HG02938 (cell line): ENCODE data around the gene TAS1R3.

ENCODE experiments used
- ATAC-seq: cut with Tn5 transposase; IDR thresholded peaks from one replicate; pipeline ENCODE4 v1.9.1; 2021; ENCODE audit warnings: mild to moderate bottlenecking, moderate library complexity; ENCODE audit not compliant: unreplicated experiment

Gene TAS1R3

DNA sequence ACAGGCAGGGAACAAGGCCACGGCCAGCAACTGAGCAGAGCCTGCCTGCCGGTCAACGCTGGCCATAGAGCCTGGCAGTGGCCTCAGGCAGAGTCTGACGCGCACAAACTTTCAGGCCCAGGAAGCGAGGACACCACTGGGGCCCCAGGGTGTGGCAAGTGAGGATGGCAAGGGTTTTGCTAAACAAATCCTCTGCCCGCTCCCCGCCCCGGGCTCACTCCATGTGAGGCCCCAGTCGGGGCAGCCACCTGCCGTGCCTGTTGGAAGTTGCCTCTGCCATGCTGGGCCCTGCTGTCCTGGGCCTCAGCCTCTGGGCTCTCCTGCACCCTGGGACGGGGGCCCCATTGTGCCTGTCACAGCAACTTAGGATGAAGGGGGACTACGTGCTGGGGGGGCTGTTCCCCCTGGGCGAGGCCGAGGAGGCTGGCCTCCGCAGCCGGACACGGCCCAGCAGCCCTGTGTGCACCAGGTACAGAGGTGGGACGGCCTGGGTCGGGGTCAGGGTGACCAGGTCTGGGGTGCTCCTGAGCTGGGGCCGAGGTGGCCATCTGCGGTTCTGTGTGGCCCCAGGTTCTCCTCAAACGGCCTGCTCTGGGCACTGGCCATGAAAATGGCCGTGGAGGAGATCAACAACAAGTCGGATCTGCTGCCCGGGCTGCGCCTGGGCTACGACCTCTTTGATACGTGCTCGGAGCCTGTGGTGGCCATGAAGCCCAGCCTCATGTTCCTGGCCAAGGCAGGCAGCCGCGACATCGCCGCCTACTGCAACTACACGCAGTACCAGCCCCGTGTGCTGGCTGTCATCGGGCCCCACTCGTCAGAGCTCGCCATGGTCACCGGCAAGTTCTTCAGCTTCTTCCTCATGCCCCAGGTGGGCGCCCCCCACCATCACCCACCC is at the start of gene TAS1R3:
Gene TAS1R3 (plus strand): TSS at position 213 of the 898 bp plus-strand sequence. CDS start 66 bp downstream, at position 279.
- no peak for ATAC-seq

- no peak for ATAC-seq
These were observed 49.4 kb upstream of the TAS1R3 start for GRCh38 chr1:1281533-1282321.

- ATAC-seq: no peak
These were observed 48.1 kb upstream of the TAS1R3 start for GRCh38 chr1:1282998-1283397.

GRCh38 chr1:1283821-1284220 is 47.3 kb upstream of the TAS1R3 start:
- ATAC-seq: no peak

GRCh38 chr1:1284221-1285101 is 46.6 kb upstream of the TAS1R3 start:
- ATAC-seq: no peak

DNA sequence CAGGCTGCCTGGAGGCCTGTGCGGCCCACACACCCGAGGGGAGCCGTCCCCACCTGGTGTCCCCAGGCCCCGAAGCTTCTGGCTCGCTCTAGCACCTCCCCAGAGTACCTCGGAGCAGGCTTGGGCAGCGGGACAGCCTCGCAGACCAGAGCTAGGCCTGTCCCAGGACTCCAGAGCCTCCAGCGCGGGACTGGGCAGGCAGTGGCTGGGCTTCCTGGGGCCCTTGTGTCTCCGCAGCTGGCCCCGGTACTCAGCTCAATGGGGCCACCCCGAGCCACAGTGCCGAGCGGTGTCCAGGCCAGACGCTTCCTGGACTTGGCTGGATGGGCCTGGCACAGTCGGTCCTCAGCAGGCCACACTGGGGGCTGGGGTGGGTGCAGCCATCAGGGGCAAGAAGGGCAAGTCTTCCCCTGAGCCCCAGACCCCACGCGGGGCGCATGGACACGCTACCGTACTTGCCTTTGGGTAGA is 45.9 kb upstream of the TAS1R3 start:
- ATAC-seq: no peak

DNA sequence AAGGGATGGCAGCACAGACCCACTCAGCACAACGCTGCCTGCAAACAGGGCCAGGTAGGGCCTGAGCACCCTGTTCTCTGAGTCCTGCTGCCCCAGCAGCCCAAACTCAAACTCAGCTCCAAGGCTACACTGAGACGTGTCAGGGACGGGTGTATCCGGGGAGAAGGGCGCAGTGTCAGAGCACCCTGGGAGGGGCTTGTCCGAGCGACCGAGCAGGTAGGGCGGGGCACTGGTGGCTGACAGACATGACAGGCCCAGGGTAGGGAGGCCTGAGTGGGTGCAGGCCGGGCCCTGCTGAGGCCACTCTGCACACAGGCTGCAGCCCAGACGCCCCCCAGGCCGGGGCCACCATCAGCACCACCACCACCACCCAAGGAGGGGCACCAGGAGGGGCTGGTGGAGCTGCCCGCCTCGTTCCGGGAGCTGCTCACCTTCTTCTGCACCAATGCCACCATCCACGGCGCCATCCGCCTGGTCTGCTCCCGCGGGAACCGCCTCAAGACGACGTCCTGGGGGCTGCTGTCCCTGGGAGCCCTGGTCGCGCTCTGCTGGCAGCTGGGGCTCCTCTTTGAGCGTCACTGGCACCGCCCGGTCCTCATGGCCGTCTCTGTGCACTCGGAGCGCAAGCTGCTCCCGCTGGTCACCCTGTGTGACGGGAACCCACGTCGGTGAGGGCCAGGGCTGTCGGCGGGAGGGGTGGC is 45.3 kb upstream of the TAS1R3 start:
- no peak for ATAC-seq

DNA sequence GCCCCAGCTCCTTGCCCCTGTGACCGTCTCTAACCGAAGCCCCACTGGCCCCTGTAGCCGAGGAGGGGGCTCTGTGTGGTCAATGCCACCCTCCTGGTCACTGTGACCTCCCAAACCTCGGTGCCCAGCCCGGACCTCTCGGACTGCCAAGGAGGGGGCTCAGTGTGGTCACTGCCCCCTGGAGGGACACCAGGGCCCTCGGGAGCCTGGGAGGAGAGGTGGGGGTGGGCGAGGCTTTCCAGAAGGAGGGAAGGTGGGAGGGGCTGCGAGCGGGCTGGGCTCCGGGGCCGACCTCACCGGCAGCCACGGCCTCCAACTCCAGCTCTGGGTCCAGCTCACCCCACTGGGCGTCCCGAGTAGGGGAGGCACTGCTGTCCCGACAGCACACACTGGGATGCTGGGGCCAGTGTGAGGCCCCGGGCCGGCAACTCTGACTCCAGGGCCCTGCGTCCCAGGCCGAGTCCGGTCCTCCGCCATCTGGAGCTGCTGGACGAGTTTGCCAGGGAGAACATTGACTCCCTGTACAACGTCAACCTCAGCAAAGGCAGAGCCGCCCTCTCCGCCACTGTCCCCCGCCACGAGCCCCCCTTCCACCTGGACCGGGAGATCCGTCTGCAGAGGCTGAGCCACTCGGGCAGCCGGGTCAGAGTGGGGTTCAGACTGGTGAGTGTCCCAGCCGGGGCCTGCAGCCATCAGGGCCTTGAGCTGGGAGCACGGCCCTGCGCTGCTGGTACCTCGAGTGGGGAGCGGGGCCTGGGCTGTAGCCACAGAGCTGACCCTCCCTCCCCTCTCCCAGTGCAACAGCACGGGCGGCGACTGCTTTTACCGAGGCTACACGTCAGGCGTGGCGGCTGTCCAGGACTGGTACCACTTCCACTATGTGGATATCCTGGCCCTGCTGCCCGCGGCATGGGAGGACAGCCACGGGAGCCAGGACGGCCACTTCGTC is 44.5 kb upstream of the TAS1R3 start:
- ATAC-seq: no peak

GRCh38 chr1:1287288-1288110 is 43.6 kb upstream of the TAS1R3 start:
- no peak for ATAC-seq

GRCh38 chr1:1290238-1290731 is 40.8 kb upstream of the TAS1R3 start:
- ATAC-seq: no peak

DNA sequence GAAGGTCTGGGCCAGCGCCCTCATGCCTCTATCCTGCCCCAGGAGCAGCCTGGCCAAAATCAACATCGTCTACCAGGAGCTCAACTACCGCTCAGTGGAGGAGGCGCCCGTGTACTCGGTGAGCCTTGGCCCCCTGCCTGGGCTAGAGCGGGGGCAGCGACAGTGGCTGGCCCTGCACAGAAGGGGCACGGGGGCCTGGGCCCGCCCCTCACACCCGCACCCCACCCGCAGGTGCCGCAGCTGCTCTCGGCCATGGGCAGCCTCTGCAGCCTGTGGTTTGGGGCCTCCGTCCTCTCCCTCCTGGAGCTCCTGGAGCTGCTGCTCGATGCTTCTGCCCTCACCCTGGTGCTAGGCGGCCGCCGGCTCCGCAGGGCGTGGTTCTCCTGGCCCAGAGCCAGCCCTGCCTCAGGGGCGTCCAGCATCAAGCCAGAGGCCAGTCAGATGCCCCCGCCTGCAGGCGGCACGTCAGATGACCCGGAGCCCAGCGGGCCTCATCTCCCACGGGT is 40.0 kb upstream of the TAS1R3 start:
- no peak for ATAC-seq

DNA sequence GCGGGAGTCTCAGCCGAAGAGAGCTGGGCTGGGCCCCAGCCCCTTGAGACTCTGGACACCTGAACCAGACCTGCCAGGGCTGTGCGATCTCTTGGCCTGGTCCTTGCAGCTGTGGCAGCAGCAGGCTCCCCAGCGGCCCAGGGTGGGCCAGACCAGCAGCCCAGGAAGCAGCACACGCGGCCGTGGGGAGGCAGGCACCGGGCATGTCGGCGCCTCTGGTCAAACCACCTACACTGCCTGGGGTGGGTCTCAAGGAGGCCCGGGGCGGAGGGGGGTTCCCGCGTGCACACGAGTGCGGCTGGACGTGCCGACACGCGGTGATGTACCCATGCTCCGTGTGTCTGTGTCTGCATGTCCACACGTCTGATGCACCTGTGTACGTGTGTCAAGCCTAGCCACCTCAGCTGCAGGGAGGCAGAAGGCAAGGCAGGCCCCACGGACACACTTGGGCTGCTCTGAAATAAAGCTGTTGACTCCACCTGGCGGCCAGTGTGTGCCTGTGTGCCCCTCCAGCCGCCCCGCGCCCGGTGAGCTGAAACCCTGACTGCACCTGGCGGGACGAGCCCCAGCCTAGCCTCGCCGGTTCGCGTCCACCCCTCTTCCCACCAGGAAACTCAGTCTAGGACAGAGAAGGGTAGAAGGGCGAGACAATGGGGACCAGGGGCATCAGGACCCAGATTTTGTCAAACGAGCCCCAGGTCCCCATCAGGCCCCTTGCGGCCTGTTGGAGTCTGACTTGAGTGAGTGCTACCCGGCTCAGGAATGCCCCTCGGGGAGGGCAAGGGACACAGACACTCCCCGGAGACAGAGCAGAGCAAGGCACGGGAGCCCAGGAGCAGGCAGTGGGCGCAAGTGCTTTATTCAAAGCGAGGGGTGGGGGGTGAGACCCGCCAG is 39.3 kb upstream of the TAS1R3 start:
- ATAC-seq: no peak

DNA sequence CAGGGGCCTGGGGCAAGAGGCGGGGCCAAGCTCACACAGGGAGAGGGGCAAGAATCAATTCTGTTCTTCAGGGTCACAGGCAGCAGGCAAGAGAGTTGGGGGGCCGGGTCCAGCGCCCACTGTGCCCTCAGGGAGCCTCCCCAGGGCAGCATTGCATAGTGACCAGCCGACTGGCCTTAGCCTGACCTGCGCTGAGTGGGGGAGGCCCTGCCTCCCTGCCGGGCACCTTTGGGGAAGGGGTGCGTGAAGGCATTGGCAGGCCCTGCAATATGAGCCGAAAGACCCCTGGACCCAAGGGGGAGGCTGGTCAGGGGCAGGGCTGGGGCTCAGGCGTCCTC is 38.7 kb upstream of the TAS1R3 start:
- no peak for ATAC-seq

DNA sequence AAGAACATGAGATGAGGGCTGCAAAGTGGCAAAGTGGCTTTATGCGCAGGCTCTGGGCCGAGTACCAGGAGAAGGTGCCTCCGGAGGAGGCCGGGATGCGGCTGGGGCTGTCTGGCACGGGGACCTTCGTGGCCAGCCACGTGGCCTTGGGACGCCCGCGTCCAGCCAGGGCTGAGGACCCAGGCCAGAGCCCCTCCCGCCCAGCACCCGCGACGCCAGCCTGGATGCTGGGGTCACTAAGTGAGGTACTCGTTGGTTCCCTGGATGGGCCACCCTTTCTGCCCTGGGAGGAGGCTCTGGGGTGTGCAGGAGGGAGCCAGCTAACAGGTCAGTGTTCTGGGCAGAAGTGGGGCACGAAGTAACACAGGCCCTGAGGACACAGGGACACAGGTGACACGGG is 38.2 kb upstream of the TAS1R3 start:
- no peak for ATAC-seq

GRCh38 chr1:1293263-1294249 is 37.5 kb upstream of the TAS1R3 start:
- no peak for ATAC-seq
